GM18526 (cell line): ENCODE measurements around the gene GRIN2C.

ENCODE experiments used
- POLR2A ChIP-seq: IDR thresholded peaks from 3 replicates; pipeline ENCODE4 v1.6.1; 2011; ENCODE audit not compliant: insufficient read length; ENCODE audit errors: extremely low read depth

GRIN2C gene

GRCh38 chr17:74870512-74870911, 10.8 kb upstream of the GRIN2C start:
- no peak for TF ChIP-seq POLR2A

GRCh38 chr17:74868908-74869255, 9.2 kb upstream of the GRIN2C start:
- TF ChIP-seq POLR2A: no peak

GRCh38 chr17:74868251-74868907, 8.7 kb upstream of the GRIN2C start:
- no peak for TF ChIP-seq POLR2A

GRCh38 chr17:74866198-74866835, 6.6 kb upstream of the GRIN2C start:
- TF ChIP-seq POLR2A: no peak

GRCh38 chr17:74865504-74866197, 6.0 kb upstream of the GRIN2C start:
- TF ChIP-seq POLR2A: no peak

- TF ChIP-seq POLR2A: no peak
These were observed 5.2 kb upstream of the GRIN2C start for GRCh38 chr17:74864866-74865395.

- no peak for TF ChIP-seq POLR2A
These were observed 4.7 kb upstream of the GRIN2C start for GRCh38 chr17:74864297-74864865.

- no peak for TF ChIP-seq POLR2A
These were observed 4.0 kb upstream of the GRIN2C start for GRCh38 chr17:74863420-74864296.

- TF ChIP-seq POLR2A: no peak
These were observed 3.2 kb upstream of the GRIN2C start for GRCh38 chr17:74862919-74863318.

- TF ChIP-seq POLR2A: no peak
These were observed 2.6 kb upstream of the GRIN2C start for GRCh38 chr17:74862108-74862901.

- no peak for TF ChIP-seq POLR2A
These were observed 2.0 kb upstream of the GRIN2C start for GRCh38 chr17:74861662-74862107.

GRCh38 chr17:74860872-74861661, 1.4 kb upstream of the GRIN2C start:
- no peak for TF ChIP-seq POLR2A

GRCh38 chr17:74860229-74860871, 665 bp upstream of the GRIN2C start:
- no peak for TF ChIP-seq POLR2A
